ENCODE measurements around the gene NATD1. TPM values are rescaled to one million over a fixed set of nuclear protein-coding genes. Genes with fewer than 3 reads are reported as not detected.

The NATD1 gene
- total and polyA plus RNA-seq, 2 experiments from 2014 or later, result 2.1 to 8.1 TPM

DNA sequence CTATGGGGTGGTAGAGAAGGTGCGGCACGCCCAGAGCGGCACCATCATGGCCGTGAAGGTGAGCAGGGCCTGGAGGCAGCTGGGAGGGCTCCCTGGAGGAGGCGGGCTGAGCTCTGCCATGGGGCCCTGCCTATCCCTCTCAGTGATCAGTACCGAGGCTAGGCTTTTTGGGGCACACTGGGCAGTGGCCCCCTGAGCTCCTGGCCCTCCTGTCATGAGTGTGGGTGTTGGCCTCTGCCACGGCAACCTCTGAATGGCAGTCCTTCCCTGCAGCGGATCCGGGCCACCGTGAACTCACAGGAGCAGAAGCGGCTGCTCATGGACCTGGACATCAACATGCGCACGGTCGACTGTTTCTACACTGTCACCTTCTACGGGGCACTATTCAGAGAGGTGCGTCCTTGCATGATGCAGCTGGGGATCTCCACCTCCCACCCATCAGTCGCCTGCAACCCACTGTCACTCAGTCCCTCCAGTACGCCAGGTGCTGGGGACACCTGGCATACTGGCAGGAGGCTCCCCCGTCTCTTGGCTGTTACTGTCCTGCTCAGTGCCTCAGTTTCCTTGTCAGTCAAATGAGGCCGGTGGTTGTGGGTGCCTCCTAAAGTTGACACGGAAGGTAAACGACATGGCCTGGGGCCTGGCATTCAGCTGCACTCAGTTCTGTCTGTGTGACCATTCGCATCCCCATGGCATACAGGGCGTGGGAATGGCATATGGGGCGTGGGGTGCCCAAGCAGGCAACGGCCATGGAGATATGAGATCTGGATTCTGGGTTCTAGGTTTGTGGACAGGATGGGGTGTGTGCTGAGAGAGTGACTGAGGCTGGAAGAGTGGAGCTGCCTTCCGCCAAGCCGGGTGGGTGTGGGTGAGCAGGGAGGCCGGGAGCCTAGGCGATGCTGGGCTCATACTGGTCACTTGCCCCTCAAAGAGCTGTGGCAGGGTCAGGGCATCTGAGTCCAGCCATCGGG lies 47.7 kb upstream of the NATD1 start:
- H3K36me3 Mint-ChIP-seq (ENCODE audit: low read depth), result peaks cover 35% of the 10 kb centered on the region

More for the DNA sequence above, 47.7 kb upstream of the NATD1 start:
- Mint-ChIP-seq H3K4me3 (no peak overlapping the region), H3K27ac (no peak overlapping the region), H3K27me3 (ENCODE audit: insufficient read depth, low read depth, poor library complexity) (peaks cover 23% of the 10 kb centered on the region), H3K4me1 (peaks cover 3% of the 10 kb centered on the region; the same call in 1 of the 3 replicates), H3K9me3 (peaks cover 80% of the 10 kb centered on the region)
- H3K79me2 ChIP-seq (replicated peaks; ENCODE audit: insufficient read depth), result no peaks in the 10 kb centered on the region
- no peaks in the 10 kb centered on the region for H3K27me3 ChIP-seq (ENCODE audit: insufficient read depth)
- H3K9me2 ChIP-seq (ENCODE audit: insufficient read depth), result no peaks in the 10 kb centered on the region
- DNase-seq (ENCODE audit: low spot score) (no peak), ATAC-seq (no peak)
- no peak overlapping the region for H3K4me2 ChIP-seq
- H4K20me1 ChIP-seq (replicated peaks; ENCODE audit: insufficient read depth), result peaks cover 2% of the 10 kb centered on the region; the same call in 1 of the 2 replicates
- H3K27ac ChIP-seq (ENCODE audit: low read depth), result no peak overlapping the region
- H3K4me3 ChIP-seq, result no peak overlapping the region
- no peaks in the 10 kb centered on the region for H3K4me1 ChIP-seq (ENCODE audit: insufficient read depth)
- 0 out of 2 replicates have a peak, but pooled peaks cover 4% of the 10 kb centered on the region for H3K36me3 ChIP-seq (ENCODE audit: insufficient read depth)
- H2AFZ ChIP-seq, result no peak overlapping the region
- H3F3A ChIP-seq (replicated peaks; ENCODE audit: low read depth), result no peaks in the 10 kb centered on the region
- TF ChIP-seq, protein P1, sequence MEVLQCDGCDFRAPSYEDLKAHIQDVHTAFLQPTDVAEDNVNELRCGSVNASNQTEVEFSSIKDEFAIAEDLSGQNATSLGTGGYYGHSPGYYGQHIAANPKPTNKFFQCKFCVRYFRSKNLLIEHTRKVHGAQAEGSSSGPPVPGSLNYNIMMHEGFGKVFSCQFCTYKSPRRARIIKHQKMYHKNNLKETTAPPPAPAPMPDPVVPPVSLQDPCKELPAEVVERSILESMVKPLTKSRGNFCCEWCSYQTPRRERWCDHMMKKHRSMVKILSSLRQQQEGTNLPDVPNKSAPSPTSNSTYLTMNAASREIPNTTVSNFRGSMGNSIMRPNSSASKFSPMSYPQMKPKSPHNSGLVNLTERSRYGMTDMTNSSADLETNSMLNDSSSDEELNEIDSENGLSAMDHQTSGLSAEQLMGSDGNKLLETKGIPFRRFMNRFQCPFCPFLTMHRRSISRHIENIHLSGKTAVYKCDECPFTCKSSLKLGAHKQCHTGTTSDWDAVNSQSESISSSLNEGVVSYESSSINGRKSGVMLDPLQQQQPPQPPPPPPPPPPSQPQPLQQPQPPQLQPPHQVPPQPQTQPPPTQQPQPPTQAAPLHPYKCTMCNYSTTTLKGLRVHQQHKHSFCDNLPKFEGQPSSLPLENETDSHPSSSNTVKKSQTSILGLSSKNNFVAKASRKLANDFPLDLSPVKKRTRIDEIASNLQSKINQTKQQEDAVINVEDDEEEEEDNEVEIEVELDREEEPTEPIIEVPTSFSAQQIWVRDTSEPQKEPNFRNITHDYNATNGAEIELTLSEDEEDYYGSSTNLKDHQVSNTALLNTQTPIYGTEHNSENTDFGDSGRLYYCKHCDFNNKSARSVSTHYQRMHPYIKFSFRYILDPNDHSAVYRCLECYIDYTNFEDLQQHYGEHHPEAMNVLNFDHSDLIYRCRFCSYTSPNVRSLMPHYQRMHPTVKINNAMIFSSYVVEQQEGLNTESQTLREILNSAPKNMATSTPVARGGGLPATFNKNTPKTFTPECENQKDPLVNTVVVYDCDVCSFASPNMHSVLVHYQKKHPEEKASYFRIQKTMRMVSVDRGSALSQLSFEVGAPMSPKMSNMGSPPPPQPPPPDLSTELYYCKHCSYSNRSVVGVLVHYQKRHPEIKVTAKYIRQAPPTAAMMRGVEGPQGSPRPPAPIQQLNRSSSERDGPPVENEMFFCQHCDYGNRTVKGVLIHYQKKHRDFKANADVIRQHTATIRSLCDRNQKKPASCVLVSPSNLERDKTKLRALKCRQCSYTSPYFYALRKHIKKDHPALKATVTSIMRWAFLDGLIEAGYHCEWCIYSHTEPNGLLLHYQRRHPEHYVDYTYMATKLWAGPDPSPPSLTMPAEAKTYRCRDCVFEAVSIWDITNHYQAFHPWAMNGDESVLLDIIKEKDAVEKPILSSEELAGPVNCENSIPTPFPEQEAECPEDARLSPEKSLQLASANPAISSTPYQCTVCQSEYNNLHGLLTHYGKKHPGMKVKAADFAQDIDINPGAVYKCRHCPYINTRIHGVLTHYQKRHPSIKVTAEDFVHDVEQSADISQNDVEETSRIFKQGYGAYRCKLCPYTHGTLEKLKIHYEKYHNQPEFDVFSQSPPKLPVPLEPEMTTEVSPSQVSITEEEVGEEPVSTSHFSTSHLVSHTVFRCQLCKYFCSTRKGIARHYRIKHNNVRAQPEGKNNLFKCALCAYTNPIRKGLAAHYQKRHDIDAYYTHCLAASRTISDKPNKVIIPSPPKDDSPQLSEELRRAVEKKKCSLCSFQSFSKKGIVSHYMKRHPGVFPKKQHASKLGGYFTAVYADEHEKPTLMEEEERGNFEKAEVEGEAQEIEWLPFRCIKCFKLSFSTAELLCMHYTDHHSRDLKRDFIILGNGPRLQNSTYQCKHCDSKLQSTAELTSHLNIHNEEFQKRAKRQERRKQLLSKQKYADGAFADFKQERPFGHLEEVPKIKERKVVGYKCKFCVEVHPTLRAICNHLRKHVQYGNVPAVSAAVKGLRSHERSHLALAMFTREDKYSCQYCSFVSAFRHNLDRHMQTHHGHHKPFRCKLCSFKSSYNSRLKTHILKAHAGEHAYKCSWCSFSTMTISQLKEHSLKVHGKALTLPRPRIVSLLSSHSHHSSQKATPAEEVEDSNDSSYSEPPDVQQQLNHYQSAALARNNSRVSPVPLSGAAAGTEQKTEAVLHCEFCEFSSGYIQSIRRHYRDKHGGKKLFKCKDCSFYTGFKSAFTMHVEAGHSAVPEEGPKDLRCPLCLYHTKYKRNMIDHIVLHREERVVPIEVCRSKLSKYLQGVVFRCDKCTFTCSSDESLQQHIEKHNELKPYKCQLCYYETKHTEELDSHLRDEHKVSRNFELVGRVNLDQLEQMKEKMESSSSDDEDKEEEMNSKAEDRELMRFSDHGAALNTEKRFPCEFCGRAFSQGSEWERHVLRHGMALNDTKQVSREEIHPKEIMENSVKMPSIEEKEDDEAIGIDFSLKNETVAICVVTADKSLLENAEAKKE (CRISPR knock-in tag; IDR thresholded peaks at IDR 0.05), result no peak
- TF ChIP-seq, protein P2, sequence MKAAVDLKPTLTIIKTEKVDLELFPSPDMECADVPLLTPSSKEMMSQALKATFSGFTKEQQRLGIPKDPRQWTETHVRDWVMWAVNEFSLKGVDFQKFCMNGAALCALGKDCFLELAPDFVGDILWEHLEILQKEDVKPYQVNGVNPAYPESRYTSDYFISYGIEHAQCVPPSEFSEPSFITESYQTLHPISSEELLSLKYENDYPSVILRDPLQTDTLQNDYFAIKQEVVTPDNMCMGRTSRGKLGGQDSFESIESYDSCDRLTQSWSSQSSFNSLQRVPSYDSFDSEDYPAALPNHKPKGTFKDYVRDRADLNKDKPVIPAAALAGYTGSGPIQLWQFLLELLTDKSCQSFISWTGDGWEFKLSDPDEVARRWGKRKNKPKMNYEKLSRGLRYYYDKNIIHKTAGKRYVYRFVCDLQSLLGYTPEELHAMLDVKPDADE (IDR thresholded peaks at IDR 0.05), result no peak
- TF ChIP-seq CREB1 (CRISPR knock-in tag; IDR thresholded peaks at IDR 0.05; ENCODE audit: low read depth) (no peak), STAT1 (IDR thresholded peaks at IDR 0.05; ENCODE audit: unreplicated experiment) (no peak), ZNF114 (CRISPR knock-in tag; IDR thresholded peaks at IDR 0.05) (no peak), ZNF331 (CRISPR knock-in tag; IDR thresholded peaks at IDR 0.05; ENCODE audit: low read depth) (no peak), POLR2AphosphoS5 (IDR thresholded peaks at IDR 0.05; ENCODE audit: low read depth) (no peak), EZH2 (IDR thresholded peaks at IDR 0.05; ENCODE audit: low read depth, unreplicated experiment) (no peak)

Data from GM23338 (cell line).